Loucy (cell line): Measurements from ENCODE around the gene PRR12.

ENCODE experiments used
- EZH2phosphoT487 ChIP-seq: fragments of 200-600 bp; IDR thresholded peaks from 2 replicates; pipeline ENCODE4 v1.6.1; 2018; ENCODE audit warnings: antibody characterized with exemption, mild to moderate bottlenecking, moderate library complexity, borderline replicate concordance
- TF ChIP-seq, protein P1 (sequence below): fragments of 200-600 bp; sonication (generic); conservative IDR thresholded peaks from 2 replicates; pipeline ENCODE4 v1.5.1; 2014; ENCODE audit warnings: mild to moderate bottlenecking, antibody characterized with exemption, low read length

DNA sequence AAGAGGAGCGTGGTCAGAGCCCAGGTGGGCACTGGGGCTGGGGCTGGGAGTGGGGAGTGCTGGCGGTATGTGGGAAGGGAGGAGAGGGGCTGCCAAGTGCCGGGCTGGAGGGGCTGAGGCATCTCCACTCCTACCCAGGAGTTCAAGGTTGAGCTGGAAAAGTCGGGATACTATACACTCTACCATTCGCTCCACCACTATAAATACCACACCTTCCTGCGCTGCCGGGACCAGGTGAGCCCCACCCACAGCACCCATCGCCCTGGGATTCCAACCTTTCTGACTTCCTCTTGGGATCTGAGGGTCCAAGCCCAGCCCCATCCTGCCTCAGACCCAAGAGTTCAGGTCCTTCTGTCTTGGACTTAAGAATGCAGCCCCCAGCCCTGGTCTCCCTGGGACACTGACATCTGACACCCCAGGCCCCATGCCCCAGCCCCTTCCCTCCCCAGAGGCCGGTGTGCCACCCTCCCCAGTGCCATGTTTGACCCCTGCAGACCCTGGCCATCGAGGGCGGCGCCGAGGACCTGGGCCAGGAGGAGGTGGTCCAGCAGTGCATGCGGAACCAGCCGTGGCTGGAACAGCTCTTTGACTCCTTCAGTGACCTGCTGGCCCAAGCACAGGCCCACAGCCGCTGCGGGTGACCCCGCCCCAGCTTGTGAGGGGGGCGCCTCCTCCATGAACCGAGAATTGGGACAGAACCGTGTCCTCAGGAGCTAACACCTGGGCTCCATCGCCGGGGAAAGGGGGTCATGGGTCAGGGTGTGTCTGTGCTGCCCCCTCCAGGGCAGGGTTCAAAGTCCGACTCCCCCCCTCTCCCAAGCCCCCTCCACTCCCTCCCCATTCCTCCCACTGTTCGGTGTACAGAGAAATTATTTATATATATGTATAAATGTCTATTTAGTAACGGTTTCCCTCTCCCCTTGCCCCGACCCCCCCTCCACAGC, 34.3 kb downstream of the PRR12 start:
- no peak for TF ChIP-seq EZH2phosphoT487
- TF ChIP-seq, protein P1, sequence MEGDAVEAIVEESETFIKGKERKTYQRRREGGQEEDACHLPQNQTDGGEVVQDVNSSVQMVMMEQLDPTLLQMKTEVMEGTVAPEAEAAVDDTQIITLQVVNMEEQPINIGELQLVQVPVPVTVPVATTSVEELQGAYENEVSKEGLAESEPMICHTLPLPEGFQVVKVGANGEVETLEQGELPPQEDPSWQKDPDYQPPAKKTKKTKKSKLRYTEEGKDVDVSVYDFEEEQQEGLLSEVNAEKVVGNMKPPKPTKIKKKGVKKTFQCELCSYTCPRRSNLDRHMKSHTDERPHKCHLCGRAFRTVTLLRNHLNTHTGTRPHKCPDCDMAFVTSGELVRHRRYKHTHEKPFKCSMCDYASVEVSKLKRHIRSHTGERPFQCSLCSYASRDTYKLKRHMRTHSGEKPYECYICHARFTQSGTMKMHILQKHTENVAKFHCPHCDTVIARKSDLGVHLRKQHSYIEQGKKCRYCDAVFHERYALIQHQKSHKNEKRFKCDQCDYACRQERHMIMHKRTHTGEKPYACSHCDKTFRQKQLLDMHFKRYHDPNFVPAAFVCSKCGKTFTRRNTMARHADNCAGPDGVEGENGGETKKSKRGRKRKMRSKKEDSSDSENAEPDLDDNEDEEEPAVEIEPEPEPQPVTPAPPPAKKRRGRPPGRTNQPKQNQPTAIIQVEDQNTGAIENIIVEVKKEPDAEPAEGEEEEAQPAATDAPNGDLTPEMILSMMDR: no peak
